ENCODE measurements around the gene TCP1. TPM values are rescaled to one million over a fixed set of nuclear protein-coding genes. Genes with fewer than 3 reads are reported as not detected.

Gene TCP1
- total and polyA plus RNA-seq, 10 donors, result 74.3 to 136 (median 111) TPM

DNA sequence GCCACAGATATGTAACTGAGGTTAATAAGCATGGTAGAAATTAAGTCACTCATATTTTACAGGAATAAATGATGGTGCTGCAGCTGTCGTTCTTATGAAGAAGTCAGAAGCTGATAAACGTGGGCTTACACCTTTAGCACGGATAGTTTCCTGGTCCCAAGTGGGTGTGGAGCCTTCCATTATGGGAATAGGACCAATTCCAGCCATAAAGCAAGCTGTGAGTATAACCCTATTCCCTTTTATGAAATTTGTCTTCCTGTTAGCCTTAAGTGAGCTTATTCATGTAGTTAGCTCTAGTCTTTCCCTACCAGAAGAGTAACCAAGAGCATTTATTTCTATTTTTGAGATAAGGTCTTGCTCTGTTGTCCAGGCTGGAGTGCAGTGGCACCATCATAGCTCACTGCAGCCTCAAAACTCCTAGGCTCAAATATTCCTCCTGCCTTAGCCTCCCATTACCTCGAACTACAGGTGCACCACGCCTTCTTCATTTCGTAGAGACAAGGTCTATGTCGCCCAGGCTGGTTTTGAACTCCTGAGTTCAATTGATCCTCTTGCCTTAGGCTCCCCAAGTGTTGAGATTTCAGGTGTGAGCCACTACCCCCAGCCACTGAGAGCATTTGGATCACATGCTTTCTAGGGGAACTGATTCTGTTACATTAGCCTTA lies 12.0 kb downstream of the TCP1 start:
- TF ChIP-seq POLR2AphosphoS5 (IDR thresholded peaks at IDR 0.05) (peak in 1 of 3 donors; percentile 31), POLR2A (IDR thresholded peaks at IDR 0.05) (no peak)
- TF ChIP-seq, protein P1, sequence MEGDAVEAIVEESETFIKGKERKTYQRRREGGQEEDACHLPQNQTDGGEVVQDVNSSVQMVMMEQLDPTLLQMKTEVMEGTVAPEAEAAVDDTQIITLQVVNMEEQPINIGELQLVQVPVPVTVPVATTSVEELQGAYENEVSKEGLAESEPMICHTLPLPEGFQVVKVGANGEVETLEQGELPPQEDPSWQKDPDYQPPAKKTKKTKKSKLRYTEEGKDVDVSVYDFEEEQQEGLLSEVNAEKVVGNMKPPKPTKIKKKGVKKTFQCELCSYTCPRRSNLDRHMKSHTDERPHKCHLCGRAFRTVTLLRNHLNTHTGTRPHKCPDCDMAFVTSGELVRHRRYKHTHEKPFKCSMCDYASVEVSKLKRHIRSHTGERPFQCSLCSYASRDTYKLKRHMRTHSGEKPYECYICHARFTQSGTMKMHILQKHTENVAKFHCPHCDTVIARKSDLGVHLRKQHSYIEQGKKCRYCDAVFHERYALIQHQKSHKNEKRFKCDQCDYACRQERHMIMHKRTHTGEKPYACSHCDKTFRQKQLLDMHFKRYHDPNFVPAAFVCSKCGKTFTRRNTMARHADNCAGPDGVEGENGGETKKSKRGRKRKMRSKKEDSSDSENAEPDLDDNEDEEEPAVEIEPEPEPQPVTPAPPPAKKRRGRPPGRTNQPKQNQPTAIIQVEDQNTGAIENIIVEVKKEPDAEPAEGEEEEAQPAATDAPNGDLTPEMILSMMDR (IDR thresholded peaks at IDR 0.05 in 8 of 11, conservative IDR thresholded peaks at IDR 0.05 in 3 of 11), result no peak
- Histone ChIP-seq H3K27me3 (replicated peaks in 1 of 7) (no peaks in the 10 kb centered on the region), H3K27ac (no peak overlapping the region), H3K4me1 (peaks cover 0 to 2% (median 0%) of the 10 kb centered on the region in 6 donors), H3K4me3 (no peak overlapping the region), H3K36me3 (peaks cover 0 to 93% (median 61%) of the 10 kb centered on the region in 6 donors), H3K9me3 (peaks cover 0 to 2% (median 0%) of the 10 kb centered on the region in 8 donors)
- DNase-seq, result no peak
- intact Hi-C loops (cut with DNase I; ENCODE audit: low total_unique reads), result no loop called here
- WGBS, 5 donors, result 82 to 91% (median 85%) methylated on average over 7 of the region's 7 CpGs

DNA sequence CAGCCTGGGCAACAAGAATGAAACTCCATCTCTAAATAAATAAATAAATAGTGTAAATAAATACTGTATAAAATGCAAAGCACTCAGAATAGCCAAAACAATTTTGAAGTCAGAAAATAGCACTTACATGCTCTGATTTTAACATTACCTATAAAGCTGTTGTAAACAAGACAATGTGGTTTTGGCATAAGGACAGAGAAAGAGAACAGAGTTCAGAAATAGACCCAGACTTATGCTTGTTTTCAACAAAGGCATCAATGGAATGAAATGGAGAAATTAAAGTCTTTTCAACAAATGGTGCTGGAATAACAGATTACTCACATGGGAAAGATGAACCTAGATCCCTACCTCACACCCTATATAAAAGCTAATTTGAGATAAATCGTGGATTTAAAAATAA lies 17.2 kb downstream of the TCP1 start:
- DNase-seq, result no peak
- Histone ChIP-seq H3K4me3 (no peak overlapping the region), H3K4me1 (no peaks in the 10 kb centered on the region), H3K9me3 (peaks cover 0 to 10% (median 2%) of the 10 kb centered on the region in 8 donors), H3K27me3 (replicated peaks in 1 of 7) (no peaks in the 10 kb centered on the region), H3K27ac (no peak overlapping the region), H3K36me3 (peaks cover 0 to 92% (median 34%) of the 10 kb centered on the region in 6 donors)
- intact Hi-C loops (cut with DNase I; ENCODE audit: low total_unique reads), result no loop called here
- TF ChIP-seq POLR2A (IDR thresholded peaks at IDR 0.05) (no peak), POLR2AphosphoS5 (IDR thresholded peaks at IDR 0.05) (no peak)
- TF ChIP-seq, protein P1 (IDR thresholded peaks at IDR 0.05 in 8 of 11, conservative IDR thresholded peaks at IDR 0.05 in 3 of 11), result no peak
- 0 to 53% (median 2%) methylated on average over 1 of the region's 1 CpG for WGBS, 5 donors

DNA sequence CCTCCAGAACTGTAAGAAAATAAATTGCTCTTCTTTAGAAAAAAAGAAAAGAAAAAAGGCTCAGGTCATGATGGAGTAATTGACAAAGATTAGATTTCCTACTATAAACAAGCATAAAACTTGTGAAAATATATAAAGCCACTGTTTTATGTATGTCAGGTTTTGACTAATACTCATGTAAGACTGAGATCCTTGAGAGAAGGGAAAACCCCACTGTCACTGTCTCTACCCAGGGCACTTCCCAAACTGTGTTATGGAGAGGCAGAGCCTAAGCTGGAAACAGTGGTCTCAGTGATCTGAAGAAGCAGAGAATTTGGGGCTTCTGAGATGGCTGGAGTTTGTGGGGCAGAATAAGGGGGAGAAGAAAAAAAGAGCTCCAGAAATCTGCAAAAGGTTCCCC lies 19.9 kb downstream of the TCP1 start:
- Histone ChIP-seq H3K9me3 (peaks cover 0 to 10% (median 2%) of the 10 kb centered on the region in 8 donors), H3K27ac (no peak overlapping the region), H3K4me1 (peaks cover 0 to 1% (median 0%) of the 10 kb centered on the region in 6 donors), H3K36me3 (peaks cover 0 to 89% (median 33%) of the 10 kb centered on the region in 6 donors), H3K4me3 (no peak overlapping the region), H3K27me3 (replicated peaks in 1 of 7) (no peaks in the 10 kb centered on the region)
- TF ChIP-seq POLR2A (IDR thresholded peaks at IDR 0.05), result no peak
- intact Hi-C loops (cut with DNase I; ENCODE audit: low total_unique reads), result no loop called here
- no peak for DNase-seq

DNA sequence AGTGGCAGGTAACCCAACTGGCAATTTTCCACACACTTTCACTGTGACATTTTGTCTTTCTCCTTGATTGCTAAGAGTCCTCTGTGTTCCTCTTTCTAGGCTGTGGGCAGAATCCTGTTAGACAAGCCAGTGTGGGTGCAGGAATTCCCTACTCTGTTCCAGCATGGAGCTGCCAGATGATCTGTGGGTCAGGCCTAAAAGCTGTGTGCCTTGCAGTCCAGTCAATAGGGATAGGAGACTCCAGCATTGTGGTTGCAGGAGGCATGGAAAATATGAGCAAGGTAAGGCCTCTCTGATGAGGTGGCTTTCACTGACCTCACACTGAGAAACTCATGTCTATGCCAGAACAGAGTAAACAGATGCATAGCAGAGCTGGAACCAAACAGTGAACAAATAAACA lies 22.5 kb downstream of the TCP1 start:
- intact Hi-C loops (cut with DNase I; ENCODE audit: low total_unique reads), result no loop called here

More for the DNA sequence above, 22.5 kb downstream of the TCP1 start:
- Histone ChIP-seq H3K27me3 (replicated peaks in 1 of 7) (no peaks in the 10 kb centered on the region), H3K36me3 (peaks cover 0 to 79% (median 36%) of the 10 kb centered on the region in 6 donors), H3K27ac (no peak overlapping the region), H3K4me3 (no peak overlapping the region), H3K4me1 (peaks cover 0 to 22% (median 9%) of the 10 kb centered on the region in 6 donors), H3K9me3 (peaks cover 0 to 4% (median under 1%) of the 10 kb centered on the region in 8 donors)
- no peak for TF ChIP-seq POLR2AphosphoS5 (IDR thresholded peaks at IDR 0.05)
- TF ChIP-seq POLR2A (IDR thresholded peaks at IDR 0.05), result no peak
- TF ChIP-seq, protein P1 (IDR thresholded peaks at IDR 0.05 in 8 of 11, conservative IDR thresholded peaks at IDR 0.05 in 3 of 11), result no peak
- no peak for DNase-seq
